NCI-H1105 (cell line): ENCODE results near the gene TRPM2.
"Not testable (repeated sequence)": the region's sequence is repeated elsewhere in the genome, so short reads cannot be mapped to it uniquely, and the experiment has no call there.

Source experiments
- DNase-seq: peaks from one replicate; lab custom pipeline; 2025; lab: John Stamatoyannopoulos, UW

TRPM2 gene

DNA sequence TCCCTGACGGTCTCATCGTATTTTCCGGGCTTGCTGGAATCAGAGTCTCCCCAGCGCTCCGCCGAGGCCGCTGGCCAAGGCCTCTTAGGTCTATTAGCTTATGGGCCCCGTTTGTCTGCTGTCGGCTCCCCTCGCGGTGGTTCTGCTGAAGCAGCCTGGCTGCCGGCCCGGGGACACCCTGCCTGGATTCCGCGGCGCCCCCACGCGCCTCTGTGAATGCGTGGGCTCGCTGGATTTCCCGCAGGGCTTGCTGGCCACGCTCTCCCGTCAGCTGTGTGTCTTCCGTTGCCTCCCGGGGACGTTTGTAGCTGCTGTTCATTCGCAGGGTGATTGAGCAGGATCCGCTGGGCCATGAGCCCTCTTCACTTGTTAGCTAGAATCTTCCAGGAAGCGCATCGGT lies 110.3 kb downstream of the TRPM2 start:
- DNase-seq: no peak

DNA sequence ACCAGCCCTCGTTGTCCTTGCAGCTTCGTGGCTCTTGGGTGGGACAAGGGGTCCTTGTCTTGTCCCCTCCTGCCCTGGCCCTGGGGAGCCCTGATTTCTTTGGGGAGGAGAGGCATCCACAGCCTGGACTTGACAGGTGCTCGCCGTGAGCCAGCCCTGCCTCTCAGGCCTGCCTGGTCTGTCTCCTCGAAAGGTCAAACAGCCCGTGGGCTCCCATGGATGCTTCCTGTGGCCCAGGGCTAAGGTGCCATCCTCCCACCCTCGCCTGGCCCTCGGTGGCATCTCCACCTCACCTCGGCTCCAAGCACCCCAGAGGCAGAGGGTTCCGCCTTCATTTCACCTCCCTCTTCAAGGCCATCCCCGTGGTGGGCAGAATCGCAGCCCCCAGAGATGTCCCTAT lies 110.9 kb downstream of the TRPM2 start:
- DNase-seq: no peak

DNA sequence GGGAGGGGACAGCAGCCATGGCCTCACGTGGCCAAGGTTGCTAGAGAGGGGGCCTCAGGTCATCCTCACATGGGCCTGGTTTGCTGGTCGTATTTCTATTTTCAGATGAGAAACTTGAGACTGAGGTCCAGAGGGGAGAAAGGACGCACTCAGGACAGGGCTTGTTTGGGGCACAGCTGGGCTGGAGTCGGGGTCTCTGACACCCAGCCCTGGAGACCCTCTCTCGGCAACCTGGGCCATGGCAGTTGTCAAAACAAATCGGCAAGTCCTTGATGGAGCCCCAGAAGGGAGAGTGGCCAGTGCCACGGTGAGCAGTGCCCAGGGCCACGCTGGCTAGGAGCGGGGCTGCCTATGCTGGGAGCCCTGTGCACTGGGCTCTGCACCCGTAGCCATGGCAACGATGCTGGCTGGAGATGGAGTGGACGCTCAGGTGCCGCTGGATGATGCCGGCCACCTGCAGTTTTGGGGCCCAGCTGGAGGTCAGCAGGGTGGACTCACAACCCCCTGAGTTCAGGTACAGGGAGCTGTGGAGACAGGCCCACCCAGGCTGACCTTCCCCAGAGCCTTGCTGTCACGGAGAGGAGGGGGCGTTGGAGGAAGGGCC lies 113.0 kb downstream of the TRPM2 start:
- DNase-seq: no peak

DNA sequence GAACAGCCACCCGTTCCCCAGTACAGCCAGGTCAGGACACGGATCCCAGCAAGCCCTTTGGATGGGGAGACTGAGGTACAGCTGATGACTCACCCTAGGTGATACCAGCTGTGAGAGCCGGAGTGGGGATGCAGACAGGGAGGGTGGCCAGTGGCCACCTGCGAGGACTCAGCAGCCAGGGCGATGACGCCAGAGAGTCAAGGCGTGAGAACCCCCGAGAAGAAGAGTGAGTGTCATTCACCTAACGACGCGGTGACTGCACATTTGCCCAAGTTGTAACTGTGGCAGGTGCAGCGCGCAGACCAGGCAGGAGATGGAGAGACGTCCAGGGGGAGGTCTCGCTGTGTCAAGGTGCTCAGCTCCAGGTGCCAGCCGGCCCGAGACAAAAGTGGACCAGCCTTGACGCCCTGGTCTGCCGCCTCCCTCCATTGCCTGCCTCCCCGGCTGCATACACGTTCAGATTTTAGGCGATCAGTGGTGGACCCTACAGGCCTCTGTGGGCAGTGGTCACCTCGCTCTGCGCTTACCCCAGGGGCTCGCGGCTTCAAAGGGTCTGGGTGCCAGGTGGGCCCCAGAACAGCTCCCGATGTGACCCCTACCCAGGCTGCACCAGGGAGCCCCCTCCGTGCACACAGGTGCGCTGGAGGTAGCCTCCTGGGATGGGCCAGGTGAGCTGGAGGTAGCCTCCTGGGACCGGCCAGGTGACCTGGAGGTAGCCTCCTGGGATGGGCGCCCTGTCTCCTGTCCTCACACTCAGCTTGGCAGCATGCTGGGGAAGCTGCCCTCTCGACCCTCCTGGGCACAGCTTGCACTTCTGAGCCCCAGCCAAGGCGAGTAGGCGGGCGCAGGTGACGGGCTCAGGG lies 113.8 kb downstream of the TRPM2 start:
- DNase-seq: no peak

DNA sequence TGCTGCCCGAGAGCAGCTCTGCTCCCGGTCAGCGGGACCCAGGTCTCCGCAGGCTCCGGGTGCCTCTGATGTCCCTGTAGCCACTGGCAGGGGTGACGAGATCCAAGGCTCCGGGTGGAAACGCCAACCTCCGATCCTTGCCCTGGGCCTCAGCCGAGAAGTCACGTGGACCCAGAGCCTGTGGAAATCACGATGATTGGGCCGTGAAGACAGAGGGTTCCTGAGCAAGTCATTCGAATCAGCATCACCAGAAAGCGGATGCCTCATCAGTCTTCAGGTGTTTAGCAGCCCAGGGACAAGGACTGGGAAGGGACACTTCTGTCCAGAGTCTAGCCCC lies 114.4 kb downstream of the TRPM2 start:
- no peak for DNase-seq

DNA sequence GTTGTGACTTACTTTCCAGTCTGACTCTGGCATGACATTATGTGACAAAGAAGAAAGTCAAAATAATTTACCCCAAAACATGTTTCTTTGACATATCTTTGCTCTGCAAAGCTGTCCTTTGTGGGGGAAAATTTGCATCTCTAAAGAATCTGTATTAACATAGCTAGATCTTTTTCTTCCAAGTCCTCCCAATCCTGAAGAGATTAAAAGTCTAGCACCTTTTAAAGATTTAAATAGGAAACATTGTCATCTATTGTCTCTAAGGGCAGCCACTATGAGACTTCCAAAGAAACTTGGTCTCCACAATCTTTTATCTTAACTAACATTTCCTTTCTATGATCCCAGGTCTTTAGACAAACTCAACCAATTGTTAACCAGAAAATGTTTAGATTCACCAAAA lies 117.9 kb downstream of the TRPM2 start:
- no peak for DNase-seq

DNA sequence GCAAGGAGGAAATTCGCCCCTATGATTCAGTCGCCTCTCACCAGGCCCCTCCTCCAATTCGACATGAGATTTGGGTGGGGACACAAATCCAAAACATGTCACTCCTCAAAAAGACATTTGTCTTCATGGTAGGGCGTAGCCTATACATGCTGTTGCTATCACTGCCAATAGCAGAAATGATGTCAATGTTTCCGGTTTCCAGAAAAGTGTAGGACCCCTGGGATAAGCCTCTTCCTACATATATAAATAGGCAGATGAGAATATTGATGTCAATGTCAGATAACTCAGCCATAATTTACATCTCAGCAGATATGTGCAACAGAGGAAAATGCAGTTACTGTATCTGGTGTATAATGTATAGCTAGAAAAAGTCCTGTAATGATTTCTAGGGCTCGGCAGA lies 118.6 kb downstream of the TRPM2 start:
- DNase-seq: no peak

DNA sequence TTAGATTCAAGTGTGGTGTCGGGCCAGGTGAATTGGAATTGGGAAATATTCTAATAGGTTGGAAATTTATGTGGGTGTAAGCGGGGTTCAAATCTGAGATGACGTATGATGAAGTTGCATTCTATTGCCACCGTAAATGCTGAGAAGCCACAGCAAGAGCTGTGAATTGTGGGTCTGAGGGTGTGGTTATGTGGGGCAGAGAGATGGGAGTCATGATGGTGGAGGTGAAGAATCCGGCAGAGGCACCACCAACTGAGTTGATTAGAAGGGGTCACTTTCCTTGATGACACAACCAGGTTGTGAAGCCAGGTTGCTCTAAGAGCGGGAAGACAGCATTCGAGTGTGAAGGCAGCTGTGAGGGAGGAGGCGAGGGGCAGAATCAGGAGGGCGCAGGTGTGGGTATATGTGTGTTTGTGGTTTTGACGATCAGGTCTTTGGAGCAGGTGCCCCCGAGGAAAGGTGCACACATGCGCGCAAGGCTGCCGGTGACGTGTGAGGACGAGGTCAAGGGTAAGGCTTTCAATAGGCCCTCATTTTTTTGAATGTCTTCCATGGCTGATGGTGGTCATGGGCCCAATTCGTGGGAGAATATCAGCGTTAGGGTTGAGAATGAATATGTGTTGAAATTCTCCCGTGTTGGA lies 120.6 kb downstream of the TRPM2 start:
- no peak for DNase-seq

DNA sequence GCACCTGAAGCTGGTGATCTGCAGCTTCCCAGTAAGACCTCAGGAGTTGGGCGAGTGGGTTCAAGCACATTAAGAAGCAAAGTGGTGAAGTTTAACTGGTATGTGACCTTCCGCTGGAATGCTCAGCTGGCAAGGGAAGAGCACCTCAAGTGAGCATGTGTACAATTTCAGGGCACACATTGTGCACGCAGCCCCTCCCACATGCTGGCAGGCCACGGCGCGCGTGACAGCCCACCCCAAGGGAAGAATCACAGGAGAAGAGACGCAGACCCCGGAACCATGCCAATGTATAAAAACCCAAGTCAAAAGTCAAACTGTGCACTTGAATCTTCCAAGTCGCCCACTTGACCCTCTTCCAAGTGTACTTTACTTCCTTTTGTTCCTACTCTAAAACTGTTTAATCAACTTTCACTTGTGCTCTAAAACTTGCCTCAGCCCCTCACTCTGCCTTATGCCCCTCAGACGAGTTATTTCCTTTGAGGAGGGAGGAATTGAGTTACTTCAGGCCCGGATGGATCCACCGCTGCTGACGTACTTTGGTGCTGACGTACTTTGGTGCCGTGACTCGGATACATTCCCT lies 121.9 kb downstream of the TRPM2 start:
- no peak for DNase-seq

DNA sequence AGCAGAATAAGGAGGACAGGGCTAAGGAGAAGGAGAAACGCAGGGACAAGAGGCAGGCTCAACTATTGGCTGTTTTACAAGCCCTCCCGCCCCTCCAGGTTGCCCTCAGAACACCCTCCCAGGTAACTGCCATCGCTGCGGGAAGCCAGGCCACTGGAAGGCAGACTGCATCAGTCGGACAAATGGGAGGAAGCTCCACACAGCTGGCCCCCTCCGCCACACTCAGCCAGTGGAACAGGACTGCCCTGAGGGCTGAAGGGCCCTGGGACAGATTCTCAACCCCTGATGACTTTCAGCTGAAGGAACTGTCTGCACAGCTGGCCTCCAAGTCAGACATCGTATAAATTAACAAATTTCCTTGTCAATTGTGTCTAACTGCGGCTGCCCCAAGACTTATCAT lies 123.7 kb downstream of the TRPM2 start:
- DNase-seq: no peak

DNA sequence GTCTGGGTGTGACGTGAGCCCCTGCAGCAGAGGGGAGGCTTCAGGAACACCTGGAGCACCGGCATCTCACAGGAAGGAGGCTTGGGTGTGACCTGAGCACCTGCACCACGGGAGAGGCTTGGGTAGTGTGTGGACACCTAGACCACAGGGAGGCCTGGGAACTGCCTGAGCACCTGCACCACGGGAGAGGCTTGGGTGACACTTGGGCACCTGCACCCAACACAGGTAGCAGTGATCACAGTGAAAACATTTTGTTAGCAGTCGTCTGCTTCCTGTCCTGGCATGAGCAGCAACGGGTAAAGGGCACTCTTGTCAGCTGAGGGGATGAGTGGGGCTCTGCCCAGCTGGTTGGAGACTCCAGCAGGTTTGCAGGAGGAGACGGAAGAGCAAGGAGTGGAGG lies 124.3 kb downstream of the TRPM2 start:
- no peak for DNase-seq

DNA sequence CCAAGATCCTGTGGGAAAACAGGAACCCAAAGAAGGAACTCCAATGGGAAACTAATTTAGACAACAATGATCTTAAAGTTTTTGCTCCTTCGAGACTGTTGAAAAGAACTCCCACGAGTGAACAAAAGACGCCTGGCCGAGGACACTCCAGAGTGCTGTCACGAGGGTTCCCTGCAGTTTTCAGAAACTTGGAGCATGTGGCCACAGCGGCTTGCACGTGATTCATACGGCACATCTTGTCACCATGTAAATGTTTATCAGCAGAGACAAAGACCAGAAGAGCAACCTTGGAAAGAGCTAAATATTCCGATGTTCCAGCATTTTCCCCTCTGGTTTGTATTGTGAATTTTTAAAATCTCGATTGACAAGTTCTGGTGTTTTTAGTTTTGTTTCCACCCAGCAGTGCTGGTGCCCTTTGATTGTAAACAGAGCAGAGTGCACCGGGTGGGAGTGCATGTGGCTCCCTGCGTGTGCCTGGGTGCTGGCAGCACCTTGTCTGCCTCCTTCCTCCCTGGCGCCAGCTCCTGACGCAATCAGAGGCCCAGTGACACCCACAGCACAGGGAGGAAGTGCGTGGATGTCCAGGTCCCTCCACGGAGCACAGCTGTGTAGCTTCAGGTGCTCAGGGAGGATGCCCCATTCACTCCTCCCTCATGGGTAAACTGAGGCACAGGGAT lies 124.8 kb downstream of the TRPM2 start:
- no peak for DNase-seq

DNA sequence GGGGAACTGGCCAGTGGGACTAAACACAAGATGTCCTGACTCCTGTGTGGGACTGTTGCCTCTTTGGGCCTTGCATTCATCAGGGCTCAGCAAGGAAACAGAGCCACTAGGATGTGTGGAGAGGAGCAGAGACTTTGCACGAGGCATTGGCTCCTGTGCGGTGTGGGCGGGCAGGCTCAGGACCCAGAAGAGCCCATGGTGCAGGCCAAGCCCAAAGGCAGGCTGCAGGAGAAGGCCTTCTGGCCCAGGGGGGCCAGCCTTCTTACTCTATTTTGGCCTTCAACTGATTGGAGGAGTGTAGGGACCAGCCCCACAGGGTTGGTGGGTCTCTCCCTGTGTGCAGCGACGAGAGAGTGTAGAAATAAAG lies 125.4 kb downstream of the TRPM2 start:
- no peak for DNase-seq

DNA sequence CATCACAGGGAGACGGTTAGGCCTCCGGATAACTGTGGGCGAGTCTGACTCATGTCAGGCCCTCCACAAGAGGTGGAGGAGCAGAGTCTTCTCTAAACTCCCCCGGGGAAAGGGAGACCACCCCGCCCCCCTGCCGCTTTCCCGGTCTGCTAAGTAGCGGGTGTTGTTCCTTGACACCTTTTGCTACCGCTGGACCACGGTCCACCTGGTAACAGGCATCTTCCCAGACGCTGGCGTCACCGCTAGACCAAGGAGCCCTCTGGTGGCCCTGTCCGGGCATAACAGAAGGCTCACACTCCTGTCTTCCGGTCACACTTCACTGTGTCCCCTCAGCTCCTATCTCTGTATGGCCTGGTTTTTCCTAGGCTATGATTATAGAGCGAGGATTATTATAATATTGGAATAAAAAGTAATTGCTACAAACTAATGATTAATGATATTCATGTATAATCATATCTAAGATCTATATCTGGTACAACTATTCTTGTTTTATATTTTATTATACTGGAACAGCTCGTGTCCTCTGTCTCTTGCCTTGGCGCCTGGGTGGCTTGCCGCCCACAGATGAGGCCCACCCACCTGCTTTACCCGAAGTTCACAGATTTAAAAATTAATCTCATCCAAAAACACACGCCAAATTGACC lies 126.3 kb downstream of the TRPM2 start:
- DNase-seq: not testable (repeated sequence)

DNA sequence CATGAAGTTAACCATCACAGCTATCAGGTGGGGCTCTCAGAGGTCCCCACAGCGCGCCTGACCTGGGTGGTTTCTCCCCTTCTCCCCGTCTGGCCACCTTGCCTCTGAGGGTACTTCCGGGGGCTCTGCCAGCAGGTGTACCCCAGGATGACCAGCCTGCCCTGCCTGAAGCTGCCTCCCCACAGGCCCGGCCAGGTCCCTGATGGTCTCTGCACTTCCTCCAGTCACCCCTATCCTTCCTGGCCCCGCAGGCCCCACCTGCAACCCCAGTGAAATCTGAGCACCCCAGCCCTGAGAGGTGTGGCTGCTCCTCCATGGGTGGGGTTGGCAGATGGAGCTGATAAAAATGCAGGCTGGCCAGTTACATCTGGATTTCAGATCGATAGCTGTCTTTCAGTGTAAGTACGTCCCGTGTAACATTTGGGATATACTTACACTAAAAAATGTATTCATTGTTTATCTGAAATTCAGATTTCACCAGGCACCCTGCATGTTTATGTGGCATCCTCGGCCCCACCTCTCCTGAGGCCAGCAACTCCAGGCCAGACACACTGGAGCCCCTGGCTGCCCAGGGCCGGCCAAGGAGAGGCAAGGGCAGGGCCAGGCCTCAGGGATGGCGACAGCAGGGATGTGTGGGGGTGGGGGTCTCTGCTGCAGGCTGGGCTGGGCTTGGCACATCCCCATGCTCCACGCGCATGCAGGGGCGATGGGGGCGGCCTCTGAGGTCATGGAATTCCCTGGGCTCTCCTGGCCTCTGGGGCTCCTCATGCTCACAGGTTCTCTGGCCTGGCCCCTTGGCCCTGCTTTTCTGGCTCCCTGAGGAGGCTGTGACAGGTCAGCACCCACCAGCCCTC lies 127.0 kb downstream of the TRPM2 start:
- DNase-seq: no peak

DNA sequence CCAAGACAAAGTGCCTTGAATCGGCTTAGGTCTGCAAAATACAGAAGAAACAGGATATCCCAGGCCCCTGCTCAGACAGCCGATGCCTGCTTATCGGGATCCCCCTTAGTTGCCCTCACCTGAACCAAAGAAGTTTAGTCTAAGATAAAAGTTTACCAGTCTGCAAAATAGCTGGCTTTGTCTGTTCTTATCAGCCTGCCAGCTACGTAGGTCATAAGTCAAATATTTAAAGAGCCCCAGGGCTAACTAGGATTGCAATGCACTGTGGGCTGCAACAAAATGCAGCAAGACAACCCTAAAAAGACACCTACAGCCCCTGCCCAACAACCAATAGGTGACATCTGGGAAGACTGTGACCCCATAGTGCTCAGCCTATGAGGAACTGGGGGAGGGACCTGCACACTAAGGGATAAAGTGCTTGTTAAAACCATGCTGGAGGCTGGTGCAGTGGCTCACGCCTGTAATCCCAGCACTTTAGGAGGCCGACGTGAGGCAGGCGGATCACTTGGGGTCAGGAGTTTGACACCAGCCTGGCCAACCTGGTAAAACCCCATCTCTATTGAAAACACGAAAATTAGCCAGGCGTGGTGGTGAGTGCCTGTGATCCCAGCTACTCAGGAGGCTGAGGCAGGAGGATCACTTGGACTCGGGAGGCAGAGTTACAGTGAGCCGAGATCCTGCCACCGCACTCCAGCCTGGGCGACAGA lies 129.3 kb downstream of the TRPM2 start:
- DNase-seq: no peak

DNA sequence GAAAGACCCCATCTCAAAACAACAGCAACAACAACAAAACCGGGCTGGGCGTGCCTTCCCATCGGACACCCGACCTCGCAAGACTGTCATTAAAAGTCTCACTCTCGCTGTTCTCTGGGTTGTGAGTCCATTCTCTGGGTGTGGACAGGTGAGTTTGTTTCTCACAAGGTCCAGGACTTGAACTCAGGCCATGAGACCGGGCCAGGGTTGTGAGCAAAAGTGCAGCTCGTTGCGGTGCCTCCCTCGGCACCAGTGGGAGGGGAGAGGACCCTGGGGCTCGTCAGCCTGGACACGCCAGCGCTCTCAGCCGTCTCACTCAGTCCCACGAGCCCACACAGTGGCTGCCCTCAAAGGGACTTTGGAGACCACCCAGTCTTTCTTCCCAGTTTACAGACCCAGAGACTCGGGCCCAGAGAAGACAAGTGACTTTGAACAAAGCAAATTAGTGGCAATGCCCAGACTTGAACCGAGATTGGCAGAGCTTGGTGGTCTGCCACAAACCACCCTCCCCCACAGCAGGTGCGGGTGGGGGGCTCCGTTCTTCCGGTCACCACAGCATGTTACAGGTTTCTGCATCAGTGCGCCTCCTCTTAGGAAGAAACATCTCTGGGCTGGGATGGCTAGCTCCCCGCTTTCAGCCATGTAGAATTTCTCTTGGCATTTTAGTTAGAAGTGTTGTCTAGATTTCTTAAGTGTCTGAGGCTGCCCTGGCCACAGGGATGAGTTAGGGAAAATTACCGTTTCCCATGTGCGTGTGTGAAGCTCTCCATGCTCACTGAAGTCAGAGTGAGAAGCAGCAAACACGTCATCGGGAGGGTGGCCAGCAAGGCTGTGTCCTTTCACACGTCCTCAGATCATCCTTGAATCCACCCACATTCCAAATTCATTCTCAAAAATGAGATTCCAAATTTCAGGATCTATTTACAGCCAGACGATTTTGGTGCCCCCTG lies 130.1 kb downstream of the TRPM2 start:
- no peak for DNase-seq

DNA sequence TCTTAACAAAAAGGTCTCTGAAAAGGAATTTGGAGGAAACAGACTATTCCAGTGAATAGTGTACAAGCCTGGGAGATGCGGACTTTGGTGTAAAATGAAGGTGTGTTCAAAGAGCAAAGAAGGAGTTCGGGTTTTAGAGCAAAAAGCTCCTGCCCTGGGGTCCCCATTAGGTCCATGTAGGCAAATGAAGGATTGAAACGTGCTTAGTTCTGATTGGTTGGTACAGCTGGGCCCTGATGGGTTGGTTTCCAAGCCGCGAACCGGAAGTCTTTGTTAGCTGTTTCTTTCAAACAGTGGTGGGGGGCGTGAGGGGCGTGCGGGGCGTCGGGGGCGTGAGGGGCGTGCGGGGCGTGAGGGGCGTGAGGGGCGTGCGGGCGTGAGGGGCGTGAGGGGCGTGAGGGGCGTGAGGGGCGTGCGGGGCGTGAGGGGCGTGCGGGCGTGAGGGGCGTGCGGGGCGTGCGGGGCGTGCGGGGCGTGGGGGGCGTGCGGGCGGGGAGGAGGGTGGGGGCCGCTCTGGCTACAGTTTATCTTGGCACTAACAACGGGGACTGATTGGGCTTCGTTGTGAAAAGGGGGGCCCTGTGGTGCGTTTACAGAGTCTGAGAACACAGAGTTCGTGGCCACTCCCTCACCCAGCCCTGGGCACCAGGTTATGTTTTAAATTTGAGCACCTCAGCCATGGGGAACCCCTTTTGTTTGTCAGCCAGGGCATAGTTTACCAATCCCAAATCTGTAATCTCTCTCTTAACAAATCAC lies 131.3 kb downstream of the TRPM2 start:
- no peak for DNase-seq
